Heart left ventricle (tissue), 16 donors: ENCODE measurements around the gene IRX1. TPM values are rescaled to one million over a fixed set of nuclear protein-coding genes. Genes with fewer than 3 reads are reported as not detected.

ENCODE experiments used
- ATAC-seq, 4 donors: fragments of 200-7000 bp; cut with Tn5 transposase; one replicate each; pipeline ENCODE4 v1.9.1; 2020 to 2022; ENCODE audit warnings: moderate library complexity in 4 of 4, mild to moderate bottlenecking in 3 of 4, moderate number of reproducible peaks in 1 of 4
- DNase-seq, 5 donors: peaks; one replicate each; pipeline ENCODE4 v3.0.0-alpha.2; 2020
- H3K27ac ChIP-seq, 12 donors: fragments of 200-600 bp; sonication (generic) in 4 of 12; one replicate each; pipeline versions ENCODE4 v1.5.0 to v1.8.0; 2016 to 2022; ENCODE audit warnings: mild to moderate bottlenecking in 2 of 12
- H3K27me3 ChIP-seq, 9 donors: fragments of 200-600 bp; sonication (generic) in 2 of 9; one replicate each; pipeline versions ENCODE4 v1.5.1 to v1.8.0; 2016 to 2022; ENCODE audit warnings: mild to moderate bottlenecking in 3 of 9
- H3K36me3 ChIP-seq, 9 donors: fragments of 200-600 bp; sonication (generic) in 2 of 9; one replicate each; pipeline versions ENCODE4 v1.5.0 to v1.8.0; 2018 to 2022; ENCODE audit warnings: mild to moderate bottlenecking in 2 of 9
- H3K4me1 ChIP-seq, 12 donors: fragments of 200-600 bp; sonication (generic) in 4 of 12; one replicate each; pipeline versions ENCODE4 v1.5.0 to v1.8.0; 2016 to 2022; ENCODE audit warnings: mild to moderate bottlenecking in 3 of 12
- H3K4me3 ChIP-seq, 12 donors: fragments of 200-600 bp; sonication (generic) in 4 of 12; one replicate each; pipeline versions ENCODE4 v1.5.0 to v1.8.0; 2017 to 2022; ENCODE audit warnings: mild to moderate bottlenecking in 9 of 12, moderate library complexity in 4 of 12
- H3K9me3 ChIP-seq, 12 donors: fragments of 200-600 bp; sonication (generic) in 4 of 12; one replicate each; pipeline versions ENCODE4 v1.5.0 to v1.8.0; 2016 to 2022; ENCODE audit warnings: mild to moderate bottlenecking in 1 of 12
- POLR2A ChIP-seq, 2 donors: fragments of 450-650 bp; IDR thresholded peaks; one replicate each; pipeline ENCODE4 v1.6.1; 2017; ENCODE audit warnings: antibody characterized with exemption in 2 of 2, mild to moderate bottlenecking in 2 of 2, moderate library complexity in 2 of 2
- WGBS, 4 donors: extraction: QIAGEN DNeasy Blood & Tissue Kit in 2 of 4; methylation state at CpG; one replicate each; pipeline versions ENCODE4 v1.1.5 to v1.1.7; 2013 to 2018; 5-methylcytosine and 5-hydroxymethylcytosine counted together
- intact Hi-C, 10 donors: fragments of 100-400 bp; cut with DNase I; formaldehyde crosslinking; loops; one replicate each; pipeline versions ENCODE4 v1.11.1 to v1.14.2; 2022
- polyA plus RNA-seq, 2 donors: library from polyadenylated mRNA; stranded (reverse); fragments of 200-250 nt; gene quantifications; one replicate each; pipeline ENCODE4 v1.2.3, GENCODE V29; 2013
- total RNA-seq, 9 donors: library from RNA; depleted of rRNA in 2 of 9; stranded (reverse); fragments of >200 nt in 2 of 9; fragmentation: NEBNext Ultra II Directional in 3 of 9; extraction: Animal tissue kit (Norgen Biotek cat#: 25700) in 3 of 9; gene quantifications; one replicate each; pipeline versions ENCODE4 v1.1.0 to v1.2.4, GENCODE V29; 2016 to 2023
- TF ChIP-seq, protein P1 (sequence below), 12 donors: fragments of 200-600 bp; sonication (generic) in 4 of 12; IDR thresholded peaks; one replicate each; pipeline versions ENCODE4 v1.5.0 to v1.8.0; 2018 to 2022; ENCODE audit warnings: antibody characterized with exemption in 12 of 12, mild to moderate bottlenecking in 5 of 12
- donor health status: ischemic (EF 13 %, LVEDD 7.1; RV severe dilation, severe dysfunction).
- donor health status: healthy with polysubstance abuse.
- donor health status: DM: no; HTN: yes; CAD: no.
- donor health status: DM: no; HTN: no; CAD: no.
- donor health status: ischemic (EF 25% LVEDD 6.9; RV normal size, moderate dysfunction).
- donor health status: ischemic (EF 25% LVEDD 5.7; RV mildly dilated, moderate dysfunction).
- donor health status: healthy.
- donor health status: DM: yes; HTN: yes; CAD: no.
- donor health status: ischemic (EF 35%, LVEDD 5.7; RV mildly dilated, moderate dysfunction).
- donor health status: nonischemic (EF 11% LVEDD 7.7; RV severe dilation, severe dysfunction).
- donor health status: DM: yes; HTN: yes; CAD: no.
- donor health status: PGD.
- donor health status: ischemic (EF 29% LVEDD 5.4; RV normal size, mild dysfunction).
- donor health status: nonischemic (EF 23%, LVEDD 6.1; RV moderate dilation, normal function).

IRX1 gene
- total and polyA plus RNA-seq, 11 donors, result 0.15 to 1.5 (median 0.34) TPM; not detected in 1

GRCh38 chr5:3594510-3595005 lies 1.1 kb upstream of the IRX1 start:
- peak overlapping the region in 1 of 12 donors; percentile 51 for H3K27ac ChIP-seq
- peaks cover 0 to 48% (median 11%) of the 10 kb centered on the region in 12 donors for H3K4me1 ChIP-seq
- TF ChIP-seq, protein P1, sequence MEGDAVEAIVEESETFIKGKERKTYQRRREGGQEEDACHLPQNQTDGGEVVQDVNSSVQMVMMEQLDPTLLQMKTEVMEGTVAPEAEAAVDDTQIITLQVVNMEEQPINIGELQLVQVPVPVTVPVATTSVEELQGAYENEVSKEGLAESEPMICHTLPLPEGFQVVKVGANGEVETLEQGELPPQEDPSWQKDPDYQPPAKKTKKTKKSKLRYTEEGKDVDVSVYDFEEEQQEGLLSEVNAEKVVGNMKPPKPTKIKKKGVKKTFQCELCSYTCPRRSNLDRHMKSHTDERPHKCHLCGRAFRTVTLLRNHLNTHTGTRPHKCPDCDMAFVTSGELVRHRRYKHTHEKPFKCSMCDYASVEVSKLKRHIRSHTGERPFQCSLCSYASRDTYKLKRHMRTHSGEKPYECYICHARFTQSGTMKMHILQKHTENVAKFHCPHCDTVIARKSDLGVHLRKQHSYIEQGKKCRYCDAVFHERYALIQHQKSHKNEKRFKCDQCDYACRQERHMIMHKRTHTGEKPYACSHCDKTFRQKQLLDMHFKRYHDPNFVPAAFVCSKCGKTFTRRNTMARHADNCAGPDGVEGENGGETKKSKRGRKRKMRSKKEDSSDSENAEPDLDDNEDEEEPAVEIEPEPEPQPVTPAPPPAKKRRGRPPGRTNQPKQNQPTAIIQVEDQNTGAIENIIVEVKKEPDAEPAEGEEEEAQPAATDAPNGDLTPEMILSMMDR (IDR thresholded peaks at IDR 0.05), result peak in 1 of 12 donors; percentile 8
- no peak for TF ChIP-seq POLR2A (IDR thresholded peaks at IDR 0.05)

DNA sequence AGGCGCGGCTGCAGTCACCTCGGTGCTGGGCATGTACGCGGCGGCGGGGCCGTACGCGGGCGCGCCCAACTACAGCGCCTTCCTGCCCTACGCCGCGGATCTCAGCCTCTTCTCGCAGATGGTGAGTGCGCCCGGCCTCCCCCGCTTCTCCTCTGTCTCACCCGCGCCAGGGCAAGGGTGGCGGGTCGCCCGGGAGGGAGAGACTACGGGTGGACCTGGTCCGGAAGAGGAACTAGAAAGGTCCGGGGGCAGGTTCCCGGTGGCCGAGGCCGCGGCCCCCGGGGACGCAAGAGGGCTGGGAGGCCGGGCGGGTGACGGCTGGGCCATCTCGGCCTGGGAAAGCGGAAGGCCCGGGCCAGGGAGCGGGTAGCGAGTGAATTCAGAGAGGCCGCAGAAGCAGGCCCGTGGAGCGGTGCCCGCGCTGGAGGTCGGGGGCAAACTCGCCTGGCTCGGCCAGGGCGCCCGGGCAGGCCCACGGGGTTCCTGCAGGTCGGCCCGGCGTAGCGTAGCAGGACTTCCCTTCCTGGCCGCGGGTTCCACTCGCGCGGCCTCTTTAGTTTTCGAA lies 711 bp downstream of the IRX1 start:
- peaks cover 0 to 52% (median 10%) of the 10 kb centered on the region in 12 donors for H3K4me1 ChIP-seq
- DNase-seq (no peak), ATAC-seq (peak in 1 of 4 donors; percentile 4)
- intact Hi-C loops, result loop anchor here in 1 of 10 donors (10.0 kb wide), 1 partner anchor 842 kb away; the partner anchor contains the start of gene IRX2
- WGBS, 4 donors, result 3 to 6% (median 5%) methylated on average over 25 to 63 of the region's 63 CpGs
- no peak for TF ChIP-seq POLR2A (IDR thresholded peaks at IDR 0.05)
- TF ChIP-seq, protein P1 (IDR thresholded peaks at IDR 0.05), result no peak
- H3K36me3 ChIP-seq, result no peaks in the 10 kb centered on the region
- H3K27ac ChIP-seq, result no peak overlapping the region
- peak overlapping the region in 9 of 12 donors; percentile 15 to 46 (median 33) for H3K4me3 ChIP-seq
- no peaks in the 10 kb centered on the region for H3K9me3 ChIP-seq
- H3K27me3 ChIP-seq, result peaks cover 66 to 100% (median 95%) of the 10 kb centered on the region in 9 donors

More at GRCh38 chr5:3594510-3595005, 1.1 kb upstream of the IRX1 start:
- ATAC-seq (peak in 2 of 4 donors; percentile 44 to 59), DNase-seq (no peak)
- Histone ChIP-seq H3K9me3 (no peaks in the 10 kb centered on the region), H3K36me3 (no peaks in the 10 kb centered on the region), H3K27me3 (peaks cover 71 to 100% (median 94%) of the 10 kb centered on the region in 9 donors), H3K4me3 (peak overlapping the region in 10 of 12 donors; percentile 9 to 44 (median 31))
- WGBS, 4 donors, result 0 to 1% (median 1%) methylated on average over 17 to 52 of the region's 52 CpGs
- intact Hi-C loops, result loop anchor here in 1 of 10 donors (10.0 kb wide), 1 partner anchor 840 kb away; the partner anchor contains the start of gene IRX2

- TF ChIP-seq, protein P1 (IDR thresholded peaks at IDR 0.05), result no peak
- no peak for TF ChIP-seq POLR2A (IDR thresholded peaks at IDR 0.05)
- intact Hi-C loops, result loop anchor here in 1 of 10 donors (10.0 kb wide), 1 partner anchor 842 kb away; the partner anchor contains the start of gene IRX2
- Histone ChIP-seq H3K36me3 (no peaks in the 10 kb centered on the region), H3K4me1 (peaks cover 0 to 52% (median 9%) of the 10 kb centered on the region in 12 donors), H3K4me3 (peak overlapping the region in 5 of 12 donors; percentile 24 to 46 (median 39)), H3K27ac (no peak overlapping the region), H3K27me3 (peaks cover 62 to 100% (median 95%) of the 10 kb centered on the region in 9 donors), H3K9me3 (no peaks in the 10 kb centered on the region)
- ATAC-seq (no peak), DNase-seq (no peak)
- 14 to 22% (median 16%) methylated on average over 7 of the region's 7 CpGs for WGBS, 4 donors
Observed at GRCh38 chr5:3596857-3597166, 1.2 kb downstream of the IRX1 start.
